ENCODE measurements around the gene BMPER. TPM values are rescaled to one million over a fixed set of nuclear protein-coding genes. Genes with fewer than 3 reads are reported as not detected.

The BMPER gene
- total and polyA plus RNA-seq, 3 donors from 2014 or later, result 1.7 to 2.8 (median 2.4) TPM

GRCh38 chr7:33937871-33938270 lies 32.5 kb downstream of the BMPER start:
- 73 to 85% methylated on average over 5 of the region's 5 CpGs for WGBS, 2 donors
- Histone ChIP-seq H3K4me1 (no peaks in the 10 kb centered on the region), H3K9me3 (no peaks in the 10 kb centered on the region), H3K36me3 (ENCODE audit: low read depth, missing control alignments) (no peaks in the 10 kb centered on the region), H3K4me3 (no peak overlapping the region), H3K27ac (no peak overlapping the region), H3K27me3 (no peaks in the 10 kb centered on the region)
- TF ChIP-seq, protein P1, sequence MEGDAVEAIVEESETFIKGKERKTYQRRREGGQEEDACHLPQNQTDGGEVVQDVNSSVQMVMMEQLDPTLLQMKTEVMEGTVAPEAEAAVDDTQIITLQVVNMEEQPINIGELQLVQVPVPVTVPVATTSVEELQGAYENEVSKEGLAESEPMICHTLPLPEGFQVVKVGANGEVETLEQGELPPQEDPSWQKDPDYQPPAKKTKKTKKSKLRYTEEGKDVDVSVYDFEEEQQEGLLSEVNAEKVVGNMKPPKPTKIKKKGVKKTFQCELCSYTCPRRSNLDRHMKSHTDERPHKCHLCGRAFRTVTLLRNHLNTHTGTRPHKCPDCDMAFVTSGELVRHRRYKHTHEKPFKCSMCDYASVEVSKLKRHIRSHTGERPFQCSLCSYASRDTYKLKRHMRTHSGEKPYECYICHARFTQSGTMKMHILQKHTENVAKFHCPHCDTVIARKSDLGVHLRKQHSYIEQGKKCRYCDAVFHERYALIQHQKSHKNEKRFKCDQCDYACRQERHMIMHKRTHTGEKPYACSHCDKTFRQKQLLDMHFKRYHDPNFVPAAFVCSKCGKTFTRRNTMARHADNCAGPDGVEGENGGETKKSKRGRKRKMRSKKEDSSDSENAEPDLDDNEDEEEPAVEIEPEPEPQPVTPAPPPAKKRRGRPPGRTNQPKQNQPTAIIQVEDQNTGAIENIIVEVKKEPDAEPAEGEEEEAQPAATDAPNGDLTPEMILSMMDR (IDR thresholded peaks at IDR 0.05), result no peak
- TF ChIP-seq POLR2A (IDR thresholded peaks at IDR 0.05), result no peak
- intact Hi-C loops (cut with DNase I; ENCODE audit: low total_unique reads), result loop anchor here (10.0 kb wide), 1 partner anchor 183 kb away; no protein-coding TSS in a partner anchor
- DNase-seq, result no peak

GRCh38 chr7:33939121-33939520 lies 33.8 kb downstream of the BMPER start:
- no peaks in the 10 kb centered on the region for H3K27me3 ChIP-seq
- TF ChIP-seq, protein P1 (IDR thresholded peaks at IDR 0.05), result no peak
- no peak for TF ChIP-seq POLR2A (IDR thresholded peaks at IDR 0.05)
- DNase-seq, result no peak
- H3K4me1 ChIP-seq, result no peaks in the 10 kb centered on the region
- 87 to 100% methylated on average over 2 of the region's 2 CpGs for WGBS, 2 donors
- H3K9me3 ChIP-seq, result no peaks in the 10 kb centered on the region
- no peak overlapping the region for H3K4me3 ChIP-seq
- H3K36me3 ChIP-seq (ENCODE audit: low read depth, missing control alignments), result no peaks in the 10 kb centered on the region
- intact Hi-C loops (cut with DNase I; ENCODE audit: low total_unique reads), result loop anchor here (10.0 kb wide), 1 partner anchor 184 kb away; no protein-coding TSS in a partner anchor
- H3K27ac ChIP-seq, result no peak overlapping the region

DNA sequence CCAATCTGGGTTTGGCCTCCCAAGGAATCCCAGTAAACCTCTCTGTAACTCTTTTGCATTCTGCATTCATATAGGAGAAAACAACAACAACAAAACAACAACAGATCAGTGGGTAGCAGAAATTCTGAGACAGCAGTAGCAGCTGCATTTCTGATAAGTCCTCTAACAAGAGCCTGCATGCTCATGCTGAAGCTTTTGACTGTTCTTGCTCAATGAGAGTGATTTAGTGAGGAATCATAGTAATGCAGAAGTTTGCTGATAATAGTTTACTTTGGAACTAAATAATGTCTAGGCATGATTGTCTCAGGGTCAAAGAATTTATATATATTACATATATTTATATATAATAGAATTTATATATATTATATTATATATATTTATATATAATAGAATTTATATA lies 35.2 kb downstream of the BMPER start:
- Histone ChIP-seq H3K4me1 (no peaks in the 10 kb centered on the region), H3K36me3 (ENCODE audit: low read depth, missing control alignments) (no peaks in the 10 kb centered on the region), H3K9me3 (no peaks in the 10 kb centered on the region), H3K4me3 (no peak overlapping the region), H3K27ac (no peak overlapping the region), H3K27me3 (no peaks in the 10 kb centered on the region)
- intact Hi-C loops (cut with DNase I; ENCODE audit: low total_unique reads), result no loop called here
- DNase-seq, result no peak
- TF ChIP-seq, protein P1 (IDR thresholded peaks at IDR 0.05), result no peak
- no peak for TF ChIP-seq POLR2A (IDR thresholded peaks at IDR 0.05)

DNA sequence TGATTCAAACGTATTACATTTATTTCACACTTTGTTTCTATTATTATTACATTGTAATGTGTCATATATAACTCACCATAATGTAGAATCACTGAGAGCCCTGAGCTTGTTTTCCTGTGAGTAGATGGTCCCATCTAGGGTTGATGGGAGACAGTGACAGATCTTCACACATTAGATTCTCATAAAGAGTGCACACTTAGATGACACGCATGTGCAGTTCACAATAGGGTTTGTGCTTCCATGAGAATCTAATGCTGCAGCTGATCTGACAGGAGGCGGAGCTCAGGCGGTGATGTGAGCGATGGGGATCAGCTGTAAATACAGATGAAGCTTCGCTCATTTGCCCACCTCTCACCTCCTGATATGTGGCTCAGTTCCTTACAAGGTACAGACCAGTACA lies 36.1 kb downstream of the BMPER start:
- no peaks in the 10 kb centered on the region for H3K9me3 ChIP-seq
- H3K36me3 ChIP-seq (ENCODE audit: low read depth, missing control alignments), result no peaks in the 10 kb centered on the region
- DNase-seq, result no peak
- intact Hi-C loops (cut with DNase I; ENCODE audit: low total_unique reads), result no loop called here
- no peak overlapping the region for H3K27ac ChIP-seq
- no peaks in the 10 kb centered on the region for H3K4me1 ChIP-seq
- TF ChIP-seq, protein P1 (IDR thresholded peaks at IDR 0.05), result no peak
- TF ChIP-seq POLR2A (IDR thresholded peaks at IDR 0.05), result no peak
- H3K4me3 ChIP-seq, result no peak overlapping the region
- 88 to 94% methylated on average over 6 of the region's 6 CpGs for WGBS, 2 donors
- no peaks in the 10 kb centered on the region for H3K27me3 ChIP-seq

DNA sequence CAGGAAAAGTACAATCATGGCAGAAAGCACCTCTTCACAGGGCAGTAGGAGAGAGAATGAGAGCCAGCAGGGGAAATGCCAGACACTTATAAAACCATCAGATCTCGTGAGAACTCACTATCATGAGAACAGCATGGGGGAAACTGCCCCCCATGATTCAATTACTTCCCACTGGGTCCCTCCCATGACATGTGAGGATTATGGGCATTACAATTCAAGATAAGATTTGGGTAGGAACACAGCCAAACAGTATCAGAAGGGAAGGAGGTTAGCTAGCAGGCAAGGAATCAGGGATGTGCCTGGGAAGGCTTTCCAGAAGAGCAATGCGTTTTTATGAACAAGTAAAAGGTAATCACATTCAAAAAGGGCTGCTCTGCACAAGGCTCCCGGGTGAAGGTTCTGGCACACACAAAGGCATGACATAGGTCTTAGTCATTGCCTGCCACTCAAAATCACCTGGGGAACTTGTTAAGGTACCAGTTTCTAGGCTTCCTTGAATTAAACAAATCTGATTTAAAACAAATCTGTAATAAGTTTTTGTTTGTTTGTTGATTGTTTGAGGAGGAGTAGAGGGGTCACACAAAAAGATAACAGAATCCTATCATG lies 40.9 kb downstream of the BMPER start:
- Histone ChIP-seq H3K27ac (no peak overlapping the region), H3K4me1 (no peaks in the 10 kb centered on the region), H3K27me3 (no peaks in the 10 kb centered on the region), H3K36me3 (ENCODE audit: low read depth, missing control alignments) (no peaks in the 10 kb centered on the region), H3K9me3 (no peaks in the 10 kb centered on the region), H3K4me3 (no peak overlapping the region)
- TF ChIP-seq, protein P1 (IDR thresholded peaks at IDR 0.05), result no peak
- TF ChIP-seq POLR2A (IDR thresholded peaks at IDR 0.05), result no peak
- no peak for DNase-seq
- whole genome bisulfite sequencing, 2 donors, result 87 to 90% methylated on average over 3 of the region's 3 CpGs
- intact Hi-C loops (cut with DNase I; ENCODE audit: low total_unique reads), result no loop called here

All from testis (tissue), 3 donors.